Renal pelvis (tissue), 4 donors: Measurements from ENCODE around the gene RPTOR. TPM values are rescaled to one million over a fixed set of nuclear protein-coding genes. Genes with fewer than 3 reads are reported as not detected.
"Not testable (repeated sequence)": the region's sequence is repeated elsewhere in the genome, so short reads cannot be mapped to it uniquely, and the experiment has no call there.

Experiments
- DNase-seq: peaks from one replicate; pipeline ENCODE4 v3.0.0-alpha.2; 2013
- polyA plus RNA-seq, 3 donors: library from polyadenylated mRNA; unstranded; fragments of 120-200 nt; gene quantifications; one replicate each; pipeline ENCODE4 v1.2.1, GENCODE V29; 2013; ENCODE audit not compliant: insufficient read length in 3 of 3

Gene RPTOR
- polyA plus RNA-seq, 3 donors: 20.7 to 25.0 (median 22.9) TPM

GRCh38 chr17:80814491-80814890 is 269.9 kb downstream of the RPTOR start:
- no peak for DNase-seq

GRCh38 chr17:80815151-80815681 is 270.6 kb downstream of the RPTOR start:
- peak; percentile 61 for DNase-seq

- not testable (repeated sequence) for DNase-seq
Observed at GRCh38 chr17:80815718-80816117, 271.1 kb downstream of the RPTOR start.

GRCh38 chr17:80816241-80817103 is 271.8 kb downstream of the RPTOR start:
- DNase-seq: no peak

- DNase-seq: no peak
Observed at GRCh38 chr17:80817321-80817845, 272.7 kb downstream of the RPTOR start.

- no peak for DNase-seq
Observed at GRCh38 chr17:80817861-80818260, 273.2 kb downstream of the RPTOR start.

- DNase-seq: no peak
Observed at GRCh38 chr17:80818871-80819270, 274.2 kb downstream of the RPTOR start.

- DNase-seq: no peak
Observed at GRCh38 chr17:80819422-80820164, 275.0 kb downstream of the RPTOR start.

- DNase-seq: no peak
Observed at GRCh38 chr17:80820331-80820730, 275.7 kb downstream of the RPTOR start.

- no peak for DNase-seq
Observed at GRCh38 chr17:80821546-80821945, 276.9 kb downstream of the RPTOR start.

- no peak for DNase-seq
Observed at GRCh38 chr17:80822021-80822699, 277.5 kb downstream of the RPTOR start.

GRCh38 chr17:80822700-80823410 is 278.2 kb downstream of the RPTOR start:
- DNase-seq: no peak

- DNase-seq: no peak
Observed at GRCh38 chr17:80824549-80825470, 280.2 kb downstream of the RPTOR start.

- DNase-seq: no peak
Observed at GRCh38 chr17:80825471-80826345, 281.1 kb downstream of the RPTOR start.

- DNase-seq: no peak
Observed at GRCh38 chr17:80826346-80826954, 281.8 kb downstream of the RPTOR start.

GRCh38 chr17:80826955-80827645 is 282.5 kb downstream of the RPTOR start:
- DNase-seq: no peak

GRCh38 chr17:80827646-80828643 is 283.3 kb downstream of the RPTOR start:
- DNase-seq: no peak
